Measurements from ENCODE around the gene BNIP3.

BNIP3 gene

DNA sequence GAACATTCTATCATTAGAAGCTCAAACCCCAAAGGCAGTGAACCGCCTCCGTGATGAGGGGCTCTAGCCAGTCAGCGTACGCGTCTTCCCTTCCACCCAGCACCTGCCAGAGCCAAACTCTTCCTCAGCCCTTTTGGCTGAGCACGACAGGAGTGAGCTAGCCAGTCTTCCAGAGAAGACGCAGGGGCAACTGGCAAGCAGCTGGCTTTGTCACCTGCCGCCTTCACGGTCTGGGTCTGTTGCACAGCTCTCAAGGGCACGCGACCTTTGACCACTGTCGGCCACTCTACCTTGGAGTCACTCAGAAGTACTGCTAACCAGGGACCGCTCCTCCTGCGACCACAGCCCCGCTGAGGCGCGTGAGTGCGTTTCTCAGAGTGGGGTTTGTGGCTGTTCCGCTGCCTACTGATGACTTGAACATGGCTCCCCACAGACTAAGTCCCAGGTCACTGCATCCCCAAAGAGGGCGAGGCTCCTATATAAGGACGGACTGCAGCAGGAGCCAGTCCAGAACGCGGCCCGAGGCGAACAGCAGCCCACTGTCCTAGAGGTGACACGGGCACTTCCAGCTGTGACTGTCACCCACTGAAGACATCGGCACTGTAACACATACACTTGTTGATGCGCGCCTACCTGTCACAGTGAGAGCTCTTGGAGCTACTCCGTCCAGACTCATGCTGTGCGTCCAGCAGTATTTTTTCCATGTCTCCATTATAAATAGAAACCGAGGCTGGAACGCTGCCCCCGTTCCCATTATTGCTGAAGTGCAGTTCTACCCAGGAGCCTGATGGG, 8.4 kb downstream of the BNIP3 start:
- no peak overlapping the region for H3K4me3 ChIP-seq (ENCODE audit: low read depth, low read length)
- DNase-seq (ENCODE audit: low read depth) = no peak
- TF ChIP-seq, protein P1, sequence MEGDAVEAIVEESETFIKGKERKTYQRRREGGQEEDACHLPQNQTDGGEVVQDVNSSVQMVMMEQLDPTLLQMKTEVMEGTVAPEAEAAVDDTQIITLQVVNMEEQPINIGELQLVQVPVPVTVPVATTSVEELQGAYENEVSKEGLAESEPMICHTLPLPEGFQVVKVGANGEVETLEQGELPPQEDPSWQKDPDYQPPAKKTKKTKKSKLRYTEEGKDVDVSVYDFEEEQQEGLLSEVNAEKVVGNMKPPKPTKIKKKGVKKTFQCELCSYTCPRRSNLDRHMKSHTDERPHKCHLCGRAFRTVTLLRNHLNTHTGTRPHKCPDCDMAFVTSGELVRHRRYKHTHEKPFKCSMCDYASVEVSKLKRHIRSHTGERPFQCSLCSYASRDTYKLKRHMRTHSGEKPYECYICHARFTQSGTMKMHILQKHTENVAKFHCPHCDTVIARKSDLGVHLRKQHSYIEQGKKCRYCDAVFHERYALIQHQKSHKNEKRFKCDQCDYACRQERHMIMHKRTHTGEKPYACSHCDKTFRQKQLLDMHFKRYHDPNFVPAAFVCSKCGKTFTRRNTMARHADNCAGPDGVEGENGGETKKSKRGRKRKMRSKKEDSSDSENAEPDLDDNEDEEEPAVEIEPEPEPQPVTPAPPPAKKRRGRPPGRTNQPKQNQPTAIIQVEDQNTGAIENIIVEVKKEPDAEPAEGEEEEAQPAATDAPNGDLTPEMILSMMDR (IDR thresholded peaks at IDR 0.05; ENCODE audit: insufficient read depth, low read depth, low read length, missing control alignments) = no peak

DNA sequence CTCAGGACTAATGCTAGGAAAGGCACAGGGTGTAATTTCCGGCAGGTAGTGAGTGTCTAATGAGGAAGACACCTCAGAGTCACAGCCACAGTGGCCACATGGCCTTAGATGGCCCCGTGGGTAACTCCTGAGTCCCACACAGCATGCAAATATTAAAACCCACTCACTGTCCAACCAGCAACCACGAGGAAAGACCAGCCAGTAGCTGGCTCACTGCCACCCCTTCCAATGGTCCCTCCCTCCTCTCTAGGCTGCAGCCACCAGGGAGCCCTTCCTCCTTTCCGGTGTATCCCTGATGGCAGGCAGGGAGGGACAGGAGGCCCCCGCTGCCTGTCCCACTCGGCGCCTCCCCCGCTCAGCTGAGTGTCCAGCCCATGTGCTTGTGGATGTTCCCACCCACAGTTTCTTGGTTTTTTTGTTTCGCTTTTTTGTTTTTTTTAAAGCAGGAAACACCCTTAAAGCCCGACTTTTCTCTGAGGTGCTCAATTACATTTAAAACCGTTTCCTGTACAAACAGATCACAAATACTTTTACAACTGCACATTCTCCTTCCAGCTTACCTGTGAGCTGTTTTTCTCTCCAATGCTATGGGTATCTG, 9.2 kb downstream of the BNIP3 start:
- TF ChIP-seq, protein P1 (IDR thresholded peaks at IDR 0.05; ENCODE audit: insufficient read depth, low read depth, low read length, missing control alignments) = no peak
- DNase-seq (ENCODE audit: low read depth) = no peak
- no peak overlapping the region for H3K4me3 ChIP-seq (ENCODE audit: low read depth, low read length)

DNA sequence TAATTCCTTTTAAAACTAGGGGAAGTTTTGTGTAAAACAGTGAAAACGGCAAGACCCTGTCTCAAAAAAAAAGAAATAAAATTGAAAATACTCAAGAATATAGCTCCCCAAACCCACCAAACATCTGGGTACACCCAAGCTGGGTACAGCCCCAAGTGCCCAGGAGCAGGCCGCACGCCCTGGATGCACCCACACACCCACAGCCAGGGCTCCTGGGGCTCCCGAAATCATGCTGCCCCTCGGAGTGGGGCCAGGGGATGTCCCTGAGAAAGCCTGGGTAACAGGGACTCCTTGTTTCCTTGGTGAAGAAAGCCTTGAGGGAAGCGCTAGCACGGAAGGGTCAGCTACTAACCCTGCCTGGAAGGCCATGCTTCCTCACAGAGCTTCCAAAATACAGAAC, 10.1 kb downstream of the BNIP3 start:
- DNase-seq (ENCODE audit: low read depth) = no peak
- TF ChIP-seq, protein P1 (IDR thresholded peaks at IDR 0.05; ENCODE audit: insufficient read depth, low read depth, low read length, missing control alignments) = no peak
- no peak overlapping the region for H3K4me3 ChIP-seq (ENCODE audit: low read depth, low read length)

DNA sequence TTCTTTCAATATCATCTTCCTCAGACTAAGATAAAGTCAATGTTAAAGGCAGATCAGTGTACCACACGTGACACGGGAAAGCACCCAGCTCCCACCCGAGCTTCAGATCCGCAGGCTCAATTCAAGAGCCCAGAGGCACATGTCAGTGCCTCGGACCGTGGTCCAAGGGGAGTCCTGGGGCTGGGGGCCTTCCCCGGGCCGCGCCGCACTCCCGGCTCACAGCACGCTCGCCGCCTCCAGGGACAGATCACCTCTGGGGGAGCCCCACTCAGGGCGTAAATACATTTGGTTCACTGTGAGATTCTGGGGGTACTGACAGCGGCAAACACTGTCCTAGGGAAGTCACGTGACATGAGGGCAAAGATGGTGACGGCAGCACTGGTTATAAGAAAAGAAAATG, 10.8 kb downstream of the BNIP3 start:
- no peak overlapping the region for H3K4me3 ChIP-seq (ENCODE audit: low read depth, low read length)
- DNase-seq (ENCODE audit: low read depth) = no peak
- TF ChIP-seq, protein P1 (IDR thresholded peaks at IDR 0.05; ENCODE audit: insufficient read depth, low read depth, low read length, missing control alignments) = no peak

DNA sequence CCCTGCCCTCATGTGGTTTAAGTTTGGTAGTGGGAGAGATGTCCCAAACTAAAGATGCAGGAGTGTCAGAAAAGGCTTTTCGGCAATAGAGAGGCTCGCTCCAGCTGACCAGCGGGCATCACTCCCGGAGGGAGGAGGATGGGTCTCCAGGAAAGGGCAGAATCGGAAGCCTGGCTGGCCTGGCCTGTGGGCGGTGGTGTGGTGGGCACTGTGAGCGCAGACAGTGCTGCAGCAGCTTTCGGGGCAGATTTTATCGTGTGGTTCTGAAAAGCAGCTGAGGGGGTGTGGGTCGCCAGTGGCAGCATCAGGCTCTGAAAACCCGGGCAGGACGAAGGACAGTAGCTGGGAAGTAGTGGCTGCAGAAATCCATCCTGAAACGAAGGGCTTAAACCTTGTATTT, 12.8 kb downstream of the BNIP3 start:
- no peak overlapping the region for H3K4me3 ChIP-seq (ENCODE audit: low read depth, low read length)
- no peak for DNase-seq (ENCODE audit: low read depth)
- TF ChIP-seq, protein P1 (IDR thresholded peaks at IDR 0.05; ENCODE audit: insufficient read depth, low read depth, low read length, missing control alignments) = no peak

DNA sequence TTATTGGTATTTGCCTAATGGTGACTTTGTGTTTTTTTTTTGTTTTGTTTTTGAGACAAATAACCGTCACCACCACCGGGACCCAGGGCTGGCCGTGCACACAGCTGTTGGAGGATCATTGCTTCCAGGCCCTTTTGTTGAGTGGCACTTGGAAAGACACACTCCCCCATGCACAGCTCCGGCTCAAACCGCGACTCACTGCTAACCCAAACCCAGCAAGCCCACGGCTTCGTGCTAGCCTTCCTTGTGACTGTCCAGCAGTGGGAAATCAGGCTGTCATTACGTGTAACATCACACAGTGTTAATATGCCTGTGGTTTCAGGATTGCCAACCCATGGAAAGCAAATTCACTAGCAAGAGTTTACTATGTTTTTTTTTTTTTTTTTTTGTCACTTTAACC, 17.4 kb downstream of the BNIP3 start:
- H3K4me3 ChIP-seq (ENCODE audit: low read depth, low read length) = no peak overlapping the region
- DNase-seq (ENCODE audit: low read depth) = no peak

More for the DNA sequence above, 17.4 kb downstream of the BNIP3 start:
- TF ChIP-seq, protein P1 (IDR thresholded peaks at IDR 0.05; ENCODE audit: insufficient read depth, low read depth, low read length, missing control alignments) = no peak
